MCF 10A (cell line): ENCODE measurements around the gene ISM2. TPM values are rescaled to one million over a fixed set of nuclear protein-coding genes. Genes with fewer than 3 reads are reported as not detected.

Experiments used
- BruUV-seq: library from RNA; stranded (reverse); fragments of 400-500 nt; replicated peaks from 2 replicates; lab custom pipeline; 2021; lab: Mats Ljungman, UMichigan
- CTCF ChIA-PET: fragments of 300-600 bp; sonication (Branson Sonifier 250); formaldehyde crosslinking; extraction: SDS; loops from one replicate; lab custom pipeline; 2021; ENCODE audit warnings: antibody characterized with exemption, inconsistent platforms; lab: Yijun Ruan, JAX
- POLR2A ChIA-PET: fragments of 300-600, 350-650 bp; sonication (Branson Sonifier 250); formaldehyde crosslinking; extraction: SDS; loops from one replicate; lab custom pipeline; 2020; ENCODE audit warnings: antibody characterized with exemption, inconsistent platforms; lab: Yijun Ruan, JAX
- DNase-seq: peaks from one replicate; pipeline ENCODE4 v3.0.0-alpha.2; 2018; ENCODE audit not compliant: unreplicated experiment
- H3K27ac Mint-ChIP-seq: one replicate; pipeline ENCODE4 v1.8.0; 2022; ENCODE audit warnings: mild to moderate bottlenecking, low read depth, mixed read lengths; ENCODE audit not compliant: unreplicated experiment
- H3K27me3 Mint-ChIP-seq: one replicate; pipeline ENCODE4 v1.8.0; 2022; ENCODE audit warnings: mixed read lengths; ENCODE audit not compliant: insufficient read depth, unreplicated experiment
- H3K36me3 Mint-ChIP-seq: one replicate; pipeline ENCODE4 v1.8.0; 2022; ENCODE audit warnings: mild to moderate bottlenecking, moderate library complexity, mixed read lengths; ENCODE audit not compliant: insufficient read depth, unreplicated experiment
- H3K4me1 Mint-ChIP-seq: one replicate; pipeline ENCODE4 v1.8.0; 2022; ENCODE audit warnings: mixed read lengths; ENCODE audit not compliant: insufficient read depth, unreplicated experiment
- H3K4me3 Mint-ChIP-seq: one replicate; pipeline ENCODE4 v1.8.0; 2022; ENCODE audit warnings: mild to moderate bottlenecking, moderate library complexity, mixed read lengths; ENCODE audit not compliant: unreplicated experiment
- H3K9me3 Mint-ChIP-seq: one replicate; pipeline ENCODE4 v1.8.0; 2022; ENCODE audit warnings: mixed read lengths; ENCODE audit not compliant: unreplicated experiment
- intact Hi-C: fragments of 100-400 bp; cut with micrococcal nuclease; formaldehyde crosslinking; loops from 2 replicates; pipeline ENCODE4 v1.14.1; 2022
- total RNA-seq: library from RNA; stranded (reverse); gene quantifications from 2 replicates; pipeline ENCODE4 v1.2.3, GENCODE V29; 2022
- TF ChIP-seq, protein P1 (sequence below): fragments of 200-600 bp; IDR thresholded peaks from one replicate; pipeline ENCODE4 v1.8.0; 2022; ENCODE audit warnings: antibody characterized with exemption, mild to moderate bottlenecking; ENCODE audit not compliant: unreplicated experiment

The ISM2 gene
- total RNA-seq, 1 experiment from 2014 or later: not detected

DNA sequence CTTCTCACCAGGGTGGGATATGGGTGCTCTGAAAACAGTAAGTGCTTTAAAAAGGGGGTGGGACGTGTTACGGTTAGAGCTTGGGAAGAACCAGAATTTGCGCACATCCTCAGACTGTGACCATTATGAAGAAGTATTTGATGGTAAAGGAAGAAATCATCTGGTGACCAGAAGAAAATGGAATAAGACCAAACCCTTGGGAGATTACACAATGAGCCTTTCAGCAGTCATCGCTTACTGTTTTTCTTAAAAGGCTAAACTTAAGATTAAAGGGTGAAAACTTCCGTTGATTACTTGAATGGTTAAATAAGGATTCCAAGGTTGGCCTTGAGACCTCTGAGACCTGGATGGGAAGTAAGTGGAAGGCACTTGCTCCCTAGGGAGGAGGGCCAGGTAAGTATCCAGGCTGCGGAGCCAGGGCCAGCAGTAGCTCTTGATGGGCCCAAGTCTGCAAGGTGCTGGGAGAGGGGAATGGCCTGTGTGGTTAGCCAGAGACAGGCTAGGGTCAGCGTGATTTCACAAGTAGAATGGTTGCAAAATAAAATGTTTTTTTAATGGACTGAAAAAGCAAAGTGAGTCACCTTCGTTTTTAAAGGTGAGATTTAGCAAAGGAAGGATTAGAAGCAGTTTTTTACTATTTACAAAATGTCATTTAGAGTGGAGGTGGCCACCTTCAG lies 13.0 kb upstream of the ISM2 start:
- BruUV-seq: no TSS peak
- intact Hi-C loops: no loop called here
- POLR2A ChIA-PET: no interaction called here

DNA sequence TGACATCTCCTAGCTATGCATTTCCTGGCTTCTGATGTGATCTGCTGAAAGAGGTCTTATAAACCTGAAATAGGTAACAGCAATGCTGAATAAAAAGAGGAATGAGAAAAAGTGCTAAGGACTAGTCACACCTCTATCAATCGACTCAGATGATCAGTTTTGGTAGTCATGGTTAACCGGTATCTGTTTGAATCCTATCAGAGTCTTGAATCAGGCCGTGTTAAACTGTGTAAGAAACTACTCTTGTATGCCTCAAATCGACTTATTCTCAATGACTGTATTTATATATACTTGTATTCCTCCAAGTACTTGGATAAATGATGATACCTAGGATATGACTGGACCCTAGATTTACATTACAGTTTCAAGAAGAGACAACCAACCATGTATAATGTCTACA lies 10.8 kb upstream of the ISM2 start:
- Mint-ChIP-seq H3K4me3 (no peak overlapping the region), H3K4me1 (peaks cover 19% of the 10 kb centered on the region), H3K27me3 (no peaks in the 10 kb centered on the region), H3K36me3 (peaks cover 24% of the 10 kb centered on the region), H3K27ac (no peak overlapping the region), H3K9me3 (no peaks in the 10 kb centered on the region)
- intact Hi-C loops: no loop called here
- TF ChIP-seq, protein P1, sequence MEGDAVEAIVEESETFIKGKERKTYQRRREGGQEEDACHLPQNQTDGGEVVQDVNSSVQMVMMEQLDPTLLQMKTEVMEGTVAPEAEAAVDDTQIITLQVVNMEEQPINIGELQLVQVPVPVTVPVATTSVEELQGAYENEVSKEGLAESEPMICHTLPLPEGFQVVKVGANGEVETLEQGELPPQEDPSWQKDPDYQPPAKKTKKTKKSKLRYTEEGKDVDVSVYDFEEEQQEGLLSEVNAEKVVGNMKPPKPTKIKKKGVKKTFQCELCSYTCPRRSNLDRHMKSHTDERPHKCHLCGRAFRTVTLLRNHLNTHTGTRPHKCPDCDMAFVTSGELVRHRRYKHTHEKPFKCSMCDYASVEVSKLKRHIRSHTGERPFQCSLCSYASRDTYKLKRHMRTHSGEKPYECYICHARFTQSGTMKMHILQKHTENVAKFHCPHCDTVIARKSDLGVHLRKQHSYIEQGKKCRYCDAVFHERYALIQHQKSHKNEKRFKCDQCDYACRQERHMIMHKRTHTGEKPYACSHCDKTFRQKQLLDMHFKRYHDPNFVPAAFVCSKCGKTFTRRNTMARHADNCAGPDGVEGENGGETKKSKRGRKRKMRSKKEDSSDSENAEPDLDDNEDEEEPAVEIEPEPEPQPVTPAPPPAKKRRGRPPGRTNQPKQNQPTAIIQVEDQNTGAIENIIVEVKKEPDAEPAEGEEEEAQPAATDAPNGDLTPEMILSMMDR: no peak
- DNase-seq: no peak
- ChIA-PET CTCF (interaction anchor here (0.7 to 1.3 kb wide), 2 partner anchors 24 to 199 kb away, joined by 3 read pairs; no protein-coding TSS in a partner anchor), POLR2A (interaction anchor here (1.0 to 1.7 kb wide), 2 partner anchors 51 to 53 kb away, joined by 7 to 8 read pairs; partner anchors contain the start of gene VIPAS39)
- no TSS peak for BruUV-seq

More for the DNA sequence above, 13.0 kb upstream of the ISM2 start:
- Mint-ChIP-seq H3K27me3 (no peaks in the 10 kb centered on the region), H3K27ac (peak overlapping the region; percentile 36), H3K4me1 (peaks cover 19% of the 10 kb centered on the region), H3K36me3 (peaks cover 46% of the 10 kb centered on the region), H3K4me3 (no peak overlapping the region), H3K9me3 (no peaks in the 10 kb centered on the region)
- CTCF ChIA-PET: no interaction called here
- TF ChIP-seq, protein P1: no peak
- DNase-seq: peak; percentile 50

DNA sequence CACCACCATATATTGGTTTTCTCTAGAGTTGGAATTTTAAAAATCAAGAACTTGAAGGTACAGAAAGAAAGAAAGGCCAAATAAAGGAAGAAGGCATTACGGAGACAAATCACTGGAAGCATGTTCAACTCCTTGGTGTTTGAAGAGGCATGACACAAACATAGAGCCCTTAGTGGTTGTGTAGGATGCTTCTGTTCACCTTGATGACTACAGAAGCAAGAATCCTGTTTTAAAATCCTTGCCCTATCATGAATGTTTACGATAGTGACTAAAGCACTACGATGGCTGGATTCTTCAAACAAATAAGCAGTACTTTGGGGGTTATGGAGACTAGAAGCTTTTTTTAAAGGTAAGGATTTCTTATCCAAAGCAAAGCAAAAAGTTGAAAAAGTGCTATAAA lies 10.3 kb upstream of the ISM2 start:
- intact Hi-C loops: no loop called here
- Mint-ChIP-seq H3K27me3 (no peaks in the 10 kb centered on the region), H3K4me3 (no peak overlapping the region), H3K4me1 (peaks cover 19% of the 10 kb centered on the region), H3K27ac (peak overlapping the region; percentile 57), H3K36me3 (peaks cover 23% of the 10 kb centered on the region), H3K9me3 (no peaks in the 10 kb centered on the region)
- TF ChIP-seq, protein P1: no peak
- POLR2A ChIA-PET: interaction anchor here (1.0 to 1.7 kb wide), 3 partner anchors 31 to 52 kb away, joined by 3 to 8 read pairs (median 7); partner anchors contain the start of gene VIPAS39
- DNase-seq: no peak
- CTCF ChIA-PET: interaction anchor here (0.7 to 1.3 kb wide), 2 partner anchors 24 to 200 kb away, joined by 3 read pairs; no protein-coding TSS in a partner anchor
- no TSS peak for BruUV-seq

DNA sequence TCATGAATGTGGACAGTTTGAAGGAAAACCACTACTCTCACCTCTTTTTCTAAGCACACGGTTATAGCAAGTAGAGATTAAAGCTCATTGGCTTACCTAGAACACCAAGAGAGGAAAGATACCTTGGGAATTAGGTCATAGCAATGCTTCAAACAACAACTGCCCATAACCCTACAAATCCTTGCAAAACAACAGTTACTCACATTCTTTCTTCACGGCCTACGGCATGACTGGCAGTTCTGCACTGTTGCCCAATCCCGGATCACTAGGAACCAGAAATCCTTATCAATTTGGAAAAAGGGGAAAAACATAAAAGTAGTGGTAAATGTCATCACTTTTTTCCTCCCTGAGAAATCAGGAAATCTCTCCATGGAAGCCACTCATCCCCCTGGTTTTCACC lies 9.6 kb upstream of the ISM2 start:
- Mint-ChIP-seq H3K27me3 (no peaks in the 10 kb centered on the region), H3K4me3 (no peak overlapping the region), H3K9me3 (no peaks in the 10 kb centered on the region), H3K36me3 (peaks cover 23% of the 10 kb centered on the region), H3K4me1 (peaks cover 19% of the 10 kb centered on the region), H3K27ac (peak overlapping the region; percentile 57)
- intact Hi-C loops: no loop called here
- BruUV-seq: no TSS peak
- TF ChIP-seq, protein P1: no peak
- DNase-seq: peak; percentile 78
- CTCF ChIA-PET: interaction anchor here (1.1 to 1.3 kb wide), 2 partner anchors 15 to 25 kb away, joined by 3 to 4 read pairs; no protein-coding TSS in a partner anchor
- POLR2A ChIA-PET: interaction anchor here (0.6 to 1.7 kb wide), 6 partner anchors 30 to 595 kb away, joined by 3 to 8 read pairs (median 5); partner anchors contain the start of genes AHSA1, SAMD15, TMED8 and VIPAS39
